ENCODE measurements around the gene CSNK1E. TPM values are rescaled to one million over a fixed set of nuclear protein-coding genes. Genes with fewer than 3 reads are reported as not detected.
A peak's percentile ranks its signal among the peaks of the same experiment; 100 is the strongest.
"Not testable (repeated sequence)": the region's sequence is repeated elsewhere in the genome, so short reads cannot be mapped to it uniquely, and the experiment has no call there.

CSNK1E gene
- total RNA-seq (2014; rRNA removed; shearing (Covaris generic)) = 117 and 130 TPM in 2 replicates
- 46.9 and 48.1 TPM in 2 replicates for polyA plus RNA-seq (2016; fragmentation: Nextera tagmentation; extraction: Ambion mirVana)

GRCh38 chr22:38317122-38317994 is at the start of gene CSNK1E:
TSS of gene CSNK1E (minus strand) at chr22:38317433. CDS start at chr22:38314157, 3,276 bp downstream.
- no peaks in the 10 kb centered on the region for H3K9me3 ChIP-seq (ENCODE audit: low read depth)
- H3K36me3 ChIP-seq (ENCODE audit: low read depth) = peaks cover 3% of the 10 kb centered on the region; the same call in 1 of the 2 replicates
- WGBS, 2 experiments (ENCODE audit: low coverage in 1 of 2, low lambda C conversion rate in 2 of 2, missing lambda C conversion rate in 2 of 2) = 3 to 5% methylated on average over 31 to 48 of the region's 98 CpGs
- TF ChIP-seq EZH2 (IDR thresholded peaks at IDR 0.05; ENCODE audit: insufficient read depth, poor library complexity, severe bottlenecking) (no peak), EZH2phosphoT487 (IDR thresholded peaks at IDR 0.05; ENCODE audit: insufficient read depth, low read depth) (no peak)
- in situ Hi-C loops (cut with MboI) = no loop called here
- peak within 1 kb of the TSS; percentile 97 for H3K4me2 ChIP-seq (ENCODE audit: unreplicated experiment)
- H4K20me1 ChIP-seq (ENCODE audit: insufficient read depth) = no peaks in the 10 kb centered on the region
- H3K27ac ChIP-seq = peak within 1 kb of the TSS; percentile 96
- no peaks in the 10 kb centered on the region for H3K9me2 ChIP-seq (ENCODE audit: insufficient read depth)
- peak within 1 kb of the TSS; percentile 88 for H2AFZ ChIP-seq
- peak within 1 kb of the TSS; percentile 99 for H3K9ac ChIP-seq
- peaks cover 44% of the 10 kb centered on the region for H3K79me2 ChIP-seq (ENCODE audit: insufficient read depth)
- H3K4me1 ChIP-seq (ENCODE audit: insufficient read depth) = peaks cover 37% of the 10 kb centered on the region
- H3K4me3 ChIP-seq = peak within 1 kb of the TSS; percentile 100
- DNase-seq = peak; percentile 87
- peaks cover 49% of the 10 kb centered on the region for H3F3A ChIP-seq (ENCODE audit: insufficient read depth)
- H3K27me3 ChIP-seq (replicated peaks; ENCODE audit: insufficient read depth) = no peaks in the 10 kb centered on the region

GRCh38 chr22:38365829-38366228 is 48.6 kb upstream of the CSNK1E start:
- H2AFZ ChIP-seq; H3K9me3 ChIP-seq (ENCODE audit: low read depth); H4K20me1 ChIP-seq (ENCODE audit: insufficient read depth); H3K27ac ChIP-seq; H3K27me3 ChIP-seq (replicated peaks; ENCODE audit: insufficient read depth); H3K9me2 ChIP-seq (ENCODE audit: insufficient read depth); H3K9ac ChIP-seq; H3F3A ChIP-seq (ENCODE audit: insufficient read depth); H3K4me2 ChIP-seq (ENCODE audit: unreplicated experiment); DNase-seq; H3K36me3 ChIP-seq (ENCODE audit: low read depth); H3K79me2 ChIP-seq (ENCODE audit: insufficient read depth); H3K4me3 ChIP-seq; H3K4me1 ChIP-seq (ENCODE audit: insufficient read depth); in situ Hi-C loops (cut with MboI): not testable (repeated sequence)
- 89 to 96% methylated on average over 3 of the region's 3 CpGs for WGBS, 2 experiments (ENCODE audit: low coverage in 1 of 2, low lambda C conversion rate in 2 of 2, missing lambda C conversion rate in 2 of 2)

- H3F3A ChIP-seq (ENCODE audit: insufficient read depth); H3K27me3 ChIP-seq (replicated peaks; ENCODE audit: insufficient read depth); DNase-seq; H3K9me2 ChIP-seq (ENCODE audit: insufficient read depth); H3K36me3 ChIP-seq (ENCODE audit: low read depth); H2AFZ ChIP-seq; H3K9ac ChIP-seq; H4K20me1 ChIP-seq (ENCODE audit: insufficient read depth); H3K27ac ChIP-seq; H3K79me2 ChIP-seq (ENCODE audit: insufficient read depth); H3K4me3 ChIP-seq; H3K4me1 ChIP-seq (ENCODE audit: insufficient read depth); H3K4me2 ChIP-seq (ENCODE audit: unreplicated experiment); in situ Hi-C loops (cut with MboI); H3K9me3 ChIP-seq (ENCODE audit: low read depth): not testable (repeated sequence)
- WGBS, 2 experiments (ENCODE audit: low coverage in 1 of 2, low lambda C conversion rate in 2 of 2, missing lambda C conversion rate in 2 of 2) = 95 to 96% methylated on average over 3 of the region's 3 CpGs
These were observed 47.9 kb upstream of the CSNK1E start for GRCh38 chr22:38365174-38365573.

GRCh38 chr22:38360560-38360959 is 43.3 kb upstream of the CSNK1E start:
- H3K4me2 ChIP-seq (ENCODE audit: unreplicated experiment); H3K79me2 ChIP-seq (ENCODE audit: insufficient read depth); H3K9me2 ChIP-seq (ENCODE audit: insufficient read depth); H3K9me3 ChIP-seq (ENCODE audit: low read depth); DNase-seq; H3K27ac ChIP-seq; in situ Hi-C loops (cut with MboI); H3K36me3 ChIP-seq (ENCODE audit: low read depth); H3K9ac ChIP-seq; H4K20me1 ChIP-seq (ENCODE audit: insufficient read depth); H3K27me3 ChIP-seq (replicated peaks; ENCODE audit: insufficient read depth); H2AFZ ChIP-seq; H3K4me1 ChIP-seq (ENCODE audit: insufficient read depth); H3K4me3 ChIP-seq; H3F3A ChIP-seq (ENCODE audit: insufficient read depth): not testable (repeated sequence)
- WGBS, 2 experiments (ENCODE audit: low coverage in 1 of 2, low lambda C conversion rate in 2 of 2, missing lambda C conversion rate in 2 of 2) = 72 to 93% methylated on average over 1 to 2 of the region's 2 CpGs

- H3K9me3 ChIP-seq (ENCODE audit: low read depth); in situ Hi-C loops (cut with MboI); DNase-seq; H3K4me1 ChIP-seq (ENCODE audit: insufficient read depth); H3F3A ChIP-seq (ENCODE audit: insufficient read depth); H3K27ac ChIP-seq; H3K27me3 ChIP-seq (replicated peaks; ENCODE audit: insufficient read depth); H3K4me2 ChIP-seq (ENCODE audit: unreplicated experiment); H4K20me1 ChIP-seq (ENCODE audit: insufficient read depth); H3K9me2 ChIP-seq (ENCODE audit: insufficient read depth); H3K9ac ChIP-seq; H3K79me2 ChIP-seq (ENCODE audit: insufficient read depth); H3K4me3 ChIP-seq; H3K36me3 ChIP-seq (ENCODE audit: low read depth); H2AFZ ChIP-seq: not testable (repeated sequence)
- 82 to 100% methylated on average over 1 of the region's 1 CpG for WGBS, 2 experiments (ENCODE audit: low coverage in 1 of 2, low lambda C conversion rate in 2 of 2, missing lambda C conversion rate in 2 of 2)
These were observed 42.6 kb upstream of the CSNK1E start for GRCh38 chr22:38359817-38360216.

- H3K4me2 ChIP-seq (ENCODE audit: unreplicated experiment); DNase-seq; H2AFZ ChIP-seq; H3K27me3 ChIP-seq (replicated peaks; ENCODE audit: insufficient read depth); H3K9me2 ChIP-seq (ENCODE audit: insufficient read depth); in situ Hi-C loops (cut with MboI); H3K9me3 ChIP-seq (ENCODE audit: low read depth); H3F3A ChIP-seq (ENCODE audit: insufficient read depth); H3K27ac ChIP-seq; H3K9ac ChIP-seq; H3K4me1 ChIP-seq (ENCODE audit: insufficient read depth); H3K79me2 ChIP-seq (ENCODE audit: insufficient read depth); H3K36me3 ChIP-seq (ENCODE audit: low read depth); H3K4me3 ChIP-seq; H4K20me1 ChIP-seq (ENCODE audit: insufficient read depth): not testable (repeated sequence)
- WGBS, 2 experiments (ENCODE audit: low coverage in 1 of 2, low lambda C conversion rate in 2 of 2, missing lambda C conversion rate in 2 of 2) = 87 to 90% methylated on average over 10 of the region's 10 CpGs
These were observed 40.7 kb upstream of the CSNK1E start for GRCh38 chr22:38357971-38358370.

All from GM23248 (cell line).